Mucosa of stomach (tissue), 1 donor: ENCODE results near the gene ZNF574.

Source experiments
- H3K27me3 ChIP-seq: one replicate; pipeline ENCODE4 v1.7.0; 2013; ENCODE audit warnings: mild to moderate bottlenecking, low read length; ENCODE audit not compliant: control insufficient read depth, insufficient read depth
- H3K36me3 ChIP-seq: one replicate; pipeline ENCODE4 v1.7.0; 2013; ENCODE audit warnings: low read length; ENCODE audit not compliant: control insufficient read depth, insufficient read depth
- H3K4me1 ChIP-seq: one replicate; pipeline ENCODE4 v1.7.0; 2013; ENCODE audit warnings: mild to moderate bottlenecking, low read length; ENCODE audit not compliant: control insufficient read depth, insufficient read depth
- H3K4me3 ChIP-seq: one replicate; pipeline ENCODE4 v1.7.0; 2013; ENCODE audit warnings: low read length
- H3K9ac ChIP-seq: one replicate; pipeline ENCODE4 v1.7.0; 2013; ENCODE audit warnings: mild to moderate bottlenecking, low read length, moderate library complexity
- H3K9me3 ChIP-seq: one replicate; pipeline ENCODE4 v1.7.0; 2013; ENCODE audit warnings: mild to moderate bottlenecking, low read length, moderate library complexity; ENCODE audit not compliant: control insufficient read depth
- donor health status: Pancreatic carcinoma.

Gene ZNF574

GRCh38 chr19:42042455-42043170, 33.4 kb upstream of the ZNF574 start:
- Histone ChIP-seq H3K36me3 (no peaks in the 10 kb centered on the region), H3K9ac (no peak overlapping the region)

DNA sequence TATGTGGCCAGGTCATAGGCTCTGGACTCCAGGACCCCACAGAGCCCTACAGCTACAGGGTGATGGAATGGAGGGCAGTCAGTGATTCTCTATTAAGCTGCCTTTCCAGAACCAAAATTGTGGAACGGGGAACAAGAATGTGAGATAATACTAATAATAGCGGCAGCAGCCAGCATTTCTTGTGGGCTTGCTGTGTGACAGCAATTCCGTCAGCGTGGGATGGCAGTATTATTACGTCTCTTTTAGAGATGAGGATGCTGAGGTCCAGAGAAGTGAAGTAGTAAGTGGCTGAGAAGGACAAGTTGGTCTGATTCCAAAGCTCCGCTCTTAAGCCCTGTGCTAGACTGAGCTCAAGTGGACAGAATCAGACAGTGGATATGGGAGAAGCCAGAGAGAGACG, 30.4 kb upstream of the ZNF574 start:
- H3K9me3 ChIP-seq = no peaks in the 10 kb centered on the region
- no peak overlapping the region for H3K9ac ChIP-seq
- H3K36me3 ChIP-seq = no peaks in the 10 kb centered on the region
- no peaks in the 10 kb centered on the region for H3K4me1 ChIP-seq
- no peaks in the 10 kb centered on the region for H3K27me3 ChIP-seq
- no peak overlapping the region for H3K4me3 ChIP-seq

More at GRCh38 chr19:42042455-42043170, 33.4 kb upstream of the ZNF574 start:
- no peaks in the 10 kb centered on the region for H3K27me3 ChIP-seq
- no peaks in the 10 kb centered on the region for H3K4me1 ChIP-seq
- H3K9me3 ChIP-seq = no peaks in the 10 kb centered on the region
- H3K4me3 ChIP-seq = no peak overlapping the region

DNA sequence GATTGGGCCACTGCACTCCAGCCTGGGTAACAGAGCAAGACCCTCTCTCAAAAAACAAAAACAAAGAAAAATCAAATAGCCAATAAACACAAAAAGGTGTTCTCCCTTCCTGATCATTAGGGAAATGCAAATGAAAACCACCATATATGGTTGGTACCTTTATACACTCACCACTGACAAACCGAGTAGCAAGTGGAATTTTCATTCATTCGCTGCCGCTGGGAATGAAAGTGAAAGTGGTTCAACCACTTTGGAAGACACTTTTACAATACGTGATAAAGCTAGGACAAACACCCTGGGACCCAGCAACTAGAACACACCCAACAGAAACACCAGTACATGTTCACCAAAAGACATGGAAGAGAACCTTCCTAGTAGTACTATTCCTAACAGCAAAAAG, 27.0 kb upstream of the ZNF574 start:
- Histone ChIP-seq H3K9ac (no peak overlapping the region), H3K27me3 (no peaks in the 10 kb centered on the region), H3K36me3 (no peaks in the 10 kb centered on the region), H3K9me3 (no peaks in the 10 kb centered on the region), H3K4me1 (peaks cover 34% of the 10 kb centered on the region), H3K4me3 (peak overlapping the region; percentile 2)

DNA sequence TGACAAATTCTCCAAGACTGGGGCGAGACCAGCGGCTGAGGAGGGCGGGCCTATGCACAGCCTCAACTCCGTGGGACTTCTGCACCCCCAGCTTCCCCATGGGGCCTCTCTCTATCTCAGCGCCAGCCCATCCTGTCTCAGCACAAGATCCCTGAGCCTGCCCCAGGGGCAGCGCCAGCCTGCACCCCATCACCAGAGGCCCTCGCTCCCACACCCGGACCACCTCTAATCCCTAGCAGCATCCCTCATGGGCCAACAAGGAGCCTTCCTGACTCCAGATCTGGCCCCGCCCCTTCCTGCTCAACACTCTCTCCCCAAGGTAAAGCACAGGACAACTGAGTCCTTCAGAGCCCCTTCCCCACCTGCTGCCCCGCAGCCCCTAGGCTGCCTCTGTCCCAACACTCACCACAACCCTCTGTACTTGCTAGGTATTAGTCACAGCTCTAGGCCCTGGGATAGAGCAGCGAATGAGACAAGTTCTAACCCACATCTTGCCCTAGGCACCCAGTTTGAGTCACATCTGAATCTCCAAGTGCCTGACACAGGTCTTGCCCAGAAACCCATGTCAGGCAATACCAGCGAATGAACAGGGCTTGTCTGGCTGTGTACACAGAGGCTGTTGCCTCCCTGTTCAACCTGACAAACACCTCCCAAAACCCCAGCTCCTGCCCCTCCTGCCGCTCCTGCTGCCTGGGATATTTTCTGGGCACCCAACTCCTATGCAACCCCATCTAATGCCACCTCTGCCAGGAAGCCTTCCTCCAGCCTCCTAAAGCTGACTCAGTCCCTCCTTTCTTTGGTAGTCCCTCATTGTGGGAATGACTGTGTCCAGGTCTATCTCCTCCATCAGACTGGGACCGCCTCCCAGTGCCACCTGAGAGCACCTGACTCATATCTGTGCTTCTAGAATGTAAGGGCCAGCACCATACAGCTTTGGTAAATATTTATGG, 24.5 kb upstream of the ZNF574 start:
- H3K27me3 ChIP-seq = no peaks in the 10 kb centered on the region
- peaks cover 34% of the 10 kb centered on the region for H3K4me1 ChIP-seq
- no peak overlapping the region for H3K4me3 ChIP-seq
- peak overlapping the region; percentile 12 for H3K9ac ChIP-seq
- no peaks in the 10 kb centered on the region for H3K36me3 ChIP-seq
- H3K9me3 ChIP-seq = no peaks in the 10 kb centered on the region

GRCh38 chr19:42052241-42052863, 23.6 kb upstream of the ZNF574 start:
- no peaks in the 10 kb centered on the region for H3K9me3 ChIP-seq
- no peaks in the 10 kb centered on the region for H3K27me3 ChIP-seq
- no peak overlapping the region for H3K9ac ChIP-seq
- H3K4me3 ChIP-seq = no peak overlapping the region
- H3K36me3 ChIP-seq = no peaks in the 10 kb centered on the region
- H3K4me1 ChIP-seq = peaks cover 34% of the 10 kb centered on the region

DNA sequence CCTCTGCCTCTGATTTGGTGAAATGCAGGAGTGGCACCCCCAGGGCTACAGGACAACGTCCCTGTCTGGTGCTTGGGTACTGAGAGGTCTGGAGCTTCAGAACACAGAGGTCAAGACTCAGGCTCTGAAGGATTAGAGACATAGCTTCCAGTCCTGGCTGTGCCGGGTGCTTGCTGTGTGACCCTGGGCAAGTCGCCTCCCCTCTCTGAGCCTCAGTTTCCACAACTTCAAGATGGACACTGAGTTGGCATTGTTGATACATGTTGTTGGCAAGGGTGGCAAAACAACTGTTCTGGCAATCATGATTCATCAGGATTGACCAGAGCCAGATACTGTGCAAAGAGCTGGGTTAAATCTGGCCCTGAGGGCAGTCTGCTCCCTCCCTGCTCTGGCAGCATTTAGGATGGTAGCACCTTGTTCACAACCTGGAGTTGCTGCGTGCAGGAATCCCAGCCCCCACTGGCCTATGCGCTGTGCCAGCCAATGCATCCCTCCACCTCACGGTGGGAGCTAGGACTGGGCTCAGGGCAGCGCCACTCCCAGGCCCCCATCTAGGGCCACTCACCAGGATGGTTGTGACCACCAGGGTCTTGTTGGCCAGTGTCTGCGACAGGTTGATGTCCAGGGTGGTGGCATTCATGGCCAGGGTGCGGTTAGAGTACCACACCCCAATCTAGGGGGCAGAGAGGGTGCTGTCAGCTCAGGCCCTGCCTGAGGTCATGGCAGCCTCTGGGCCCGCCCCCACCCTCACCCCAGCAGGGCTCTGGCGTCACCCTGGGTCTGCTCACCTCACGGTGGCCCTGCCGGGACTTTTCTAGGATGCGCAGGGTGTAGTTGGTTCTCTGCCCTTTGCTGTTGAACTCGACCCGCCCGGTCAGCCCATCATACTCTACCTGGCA, 22.7 kb upstream of the ZNF574 start:
- no peaks in the 10 kb centered on the region for H3K27me3 ChIP-seq
- H3K4me1 ChIP-seq = peaks cover 34% of the 10 kb centered on the region
- no peak overlapping the region for H3K4me3 ChIP-seq
- no peak overlapping the region for H3K9ac ChIP-seq
- no peaks in the 10 kb centered on the region for H3K9me3 ChIP-seq
- no peaks in the 10 kb centered on the region for H3K36me3 ChIP-seq

DNA sequence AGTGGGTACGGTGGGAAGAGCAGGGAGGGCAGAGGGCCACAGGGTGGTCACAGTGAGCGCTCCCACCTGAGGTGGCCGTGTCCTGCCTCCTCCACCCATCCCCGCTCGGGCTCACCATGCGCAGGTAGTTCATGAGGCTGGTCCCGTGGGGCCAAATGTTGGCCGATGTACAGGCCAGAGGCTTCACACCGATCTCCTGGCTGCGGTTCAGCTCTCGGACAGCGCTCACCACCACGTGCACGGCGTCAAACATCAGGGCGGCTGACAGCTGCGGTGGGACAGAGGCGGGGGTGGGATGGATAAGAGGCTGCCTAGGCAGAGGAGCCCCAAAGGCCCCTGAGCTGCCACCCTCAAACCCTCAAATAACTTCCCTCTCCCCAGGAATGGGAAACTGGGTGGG, 21.8 kb upstream of the ZNF574 start:
- Histone ChIP-seq H3K9ac (no peak overlapping the region), H3K27me3 (no peaks in the 10 kb centered on the region), H3K4me1 (peaks cover 34% of the 10 kb centered on the region), H3K36me3 (no peaks in the 10 kb centered on the region), H3K4me3 (no peak overlapping the region), H3K9me3 (no peaks in the 10 kb centered on the region)

DNA sequence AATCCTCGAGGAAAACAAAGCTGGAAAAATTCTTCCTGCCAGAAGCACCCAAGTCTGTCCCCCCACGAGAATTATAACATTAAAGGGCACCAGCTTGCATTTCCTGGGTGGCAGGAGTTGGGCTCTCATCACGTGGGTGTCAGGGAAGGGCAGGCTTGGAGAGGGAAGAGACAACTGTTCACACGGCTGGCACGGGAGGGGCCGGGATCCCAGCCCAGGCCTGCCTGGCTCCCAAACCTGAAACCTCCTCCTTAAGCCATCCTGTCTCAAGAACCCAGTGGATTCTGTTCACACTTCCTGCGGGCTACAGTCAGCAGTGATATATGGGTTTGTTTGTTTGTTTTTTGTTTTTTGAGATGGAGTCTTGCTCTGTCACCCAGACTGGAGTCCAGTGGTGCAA, 18.1 kb upstream of the ZNF574 start:
- no peak overlapping the region for H3K4me3 ChIP-seq
- H3K4me1 ChIP-seq = peaks cover 11% of the 10 kb centered on the region
- H3K9me3 ChIP-seq = no peaks in the 10 kb centered on the region
- no peaks in the 10 kb centered on the region for H3K36me3 ChIP-seq
- H3K9ac ChIP-seq = no peak overlapping the region
- no peaks in the 10 kb centered on the region for H3K27me3 ChIP-seq

- Histone ChIP-seq H3K9me3 (no peaks in the 10 kb centered on the region), H3K4me3 (no peak overlapping the region), H3K27me3 (no peaks in the 10 kb centered on the region), H3K4me1 (no peaks in the 10 kb centered on the region), H3K9ac (no peak overlapping the region), H3K36me3 (no peaks in the 10 kb centered on the region)
Measured at GRCh38 chr19:42059196-42059595, 16.8 kb upstream of the ZNF574 start.

GRCh38 chr19:42060117-42060516, 15.8 kb upstream of the ZNF574 start:
- Histone ChIP-seq H3K27me3 (no peaks in the 10 kb centered on the region), H3K9me3 (no peaks in the 10 kb centered on the region), H3K36me3 (no peaks in the 10 kb centered on the region), H3K4me3 (no peak overlapping the region), H3K9ac (no peak overlapping the region), H3K4me1 (no peaks in the 10 kb centered on the region)

DNA sequence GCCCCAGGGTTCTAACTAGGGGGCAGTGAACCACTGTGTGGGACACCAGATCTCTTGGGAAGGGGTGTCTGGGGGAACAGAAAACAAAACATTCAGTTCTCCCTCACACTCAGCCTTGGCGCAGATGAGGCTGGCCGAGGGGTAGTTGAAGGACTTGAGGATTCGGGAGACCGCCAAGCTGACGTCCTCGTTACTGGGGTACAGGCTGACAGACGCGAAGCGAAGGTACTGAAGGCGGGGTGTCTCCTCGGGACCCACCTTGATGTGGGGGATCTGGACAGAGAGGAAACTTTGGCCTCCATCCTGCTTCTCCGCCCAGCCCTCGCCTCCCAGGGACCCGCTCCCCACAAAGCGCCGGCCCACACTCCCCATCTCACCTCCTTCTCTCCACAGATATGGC, 13.6 kb upstream of the ZNF574 start:
- no peaks in the 10 kb centered on the region for H3K36me3 ChIP-seq
- H3K4me3 ChIP-seq = no peak overlapping the region
- H3K9ac ChIP-seq = no peak overlapping the region
- peaks cover 4% of the 10 kb centered on the region for H3K27me3 ChIP-seq
- H3K9me3 ChIP-seq = no peaks in the 10 kb centered on the region
- H3K4me1 ChIP-seq = no peaks in the 10 kb centered on the region
